Psoas muscle (tissue), 8 donors: ENCODE results near the gene LRRC8C. TPM values are rescaled to one million over a fixed set of nuclear protein-coding genes. Genes with fewer than 3 reads are reported as not detected.
"Not testable (repeated sequence)": the region's sequence is repeated elsewhere in the genome, so short reads cannot be mapped to it uniquely, and the experiment has no call there.

ENCODE experiments used
- ATAC-seq, 4 donors: fragments of 200-7000 bp; cut with Tn5 transposase; one replicate each; pipeline ENCODE4 v1.9.1; 2020; ENCODE audit warnings: moderate library complexity in 3 of 4, mild to moderate bottlenecking in 2 of 4
- DNase-seq, 2 donors: peaks; one replicate each; pipeline ENCODE4 v3.0.0-alpha.2; 2020
- H3K27ac ChIP-seq: fragments of 200-600 bp; one replicate; pipeline ENCODE4 v1.8.0; 2022
- H3K27me3 ChIP-seq, 3 donors: fragments of 200-600 bp in 1 of 3; one replicate each; pipeline versions ENCODE4 v1.6.1 to v1.8.0; 2013 to 2022; ENCODE audit warnings: low read length in 2 of 3, mild to moderate bottlenecking in 2 of 3, moderate library complexity in 1 of 3; ENCODE audit not compliant: insufficient read depth in 3 of 3
- H3K36me3 ChIP-seq, 2 donors: fragments of 200-600 bp in 1 of 2; one replicate each; pipeline versions ENCODE4 v1.6.1 to v1.8.0; 2013 to 2022; ENCODE audit warnings: low read depth in 1 of 2, mild to moderate bottlenecking in 1 of 2, moderate library complexity in 1 of 2; ENCODE audit not compliant: insufficient read depth in 1 of 2
- H3K4me1 ChIP-seq: fragments of 200-600 bp; one replicate; pipeline ENCODE4 v1.8.0; 2022
- H3K4me3 ChIP-seq: fragments of 200-600 bp; one replicate; pipeline ENCODE4 v1.8.0; 2022; ENCODE audit warnings: mild to moderate bottlenecking
- H3K9me3 ChIP-seq: fragments of 200-600 bp; one replicate; pipeline ENCODE4 v1.8.0; 2022
- WGBS, 3 donors: extraction: QIAGEN DNeasy Blood & Tissue Kit; methylation state at CpG; one replicate each; pipeline versions ENCODE4 v1.1.6 to v1.1.7; 2013; 5-methylcytosine and 5-hydroxymethylcytosine counted together
- intact Hi-C, 2 donors: fragments of 100-400 bp; cut with DNase I; formaldehyde crosslinking; loops; one replicate each; pipeline versions ENCODE4 v1.11.0 to v1.14.2; 2022
- polyA plus RNA-seq, 3 donors: library from polyadenylated mRNA; stranded (reverse); fragments of 200-250 nt; gene quantifications; one replicate each; pipeline ENCODE4 v1.2.3, GENCODE V29; 2013
- total RNA-seq, 4 donors: library from RNA; stranded (reverse); fragmentation: NEBNext Ultra II Directional in 2 of 4; extraction: Animal tissue kit (Norgen Biotek cat#: 25700) in 2 of 4; gene quantifications; one replicate each; pipeline versions ENCODE4 v1.2.1 to v1.2.4, GENCODE V29; 2021 to 2023
- TF ChIP-seq, protein P1 (sequence below): fragments of 200-600 bp; IDR thresholded peaks from one replicate; pipeline ENCODE4 v1.8.0; 2022; ENCODE audit warnings: antibody characterized with exemption
- donor health status: healthy with polysubstance abuse.
- donor health status: DM: no; HTN: no; CAD: no; lungs with moderate emphysema.
- donor health status: Bipolar disorder and iron deficiency.
- donor health status: healthy.
- donor health status: DM: yes; HTN: yes; CAD: no.
- donor health status: DM: no; HTN: no; CAD: no.
- donor health status: DM: no; HTN: no; CAD: no.
- donor health status: DM: yes; HTN: yes; CAD: no.

Gene LRRC8C
- total and polyA plus RNA-seq, 7 donors = 1.4 to 4.1 (median 2.8) TPM

DNA sequence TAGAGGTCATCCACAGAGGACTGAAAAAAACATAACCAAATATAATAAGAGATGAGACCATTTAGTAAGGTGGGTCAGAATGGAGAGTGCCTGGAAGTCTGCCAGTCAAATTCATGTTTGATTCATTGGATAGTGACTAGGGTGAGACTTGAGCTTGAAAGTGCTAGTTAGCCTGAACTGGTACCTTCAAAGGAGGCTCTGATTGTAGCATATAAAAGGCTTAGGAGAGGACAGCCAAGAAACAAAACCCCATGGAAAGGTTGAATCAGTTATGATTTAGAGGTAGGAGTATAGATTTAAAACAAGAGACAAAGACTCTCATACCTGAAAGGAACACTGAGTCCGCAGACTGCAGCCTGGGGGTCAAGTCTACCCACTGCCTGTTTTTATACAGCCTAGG is 44.4 kb upstream of the LRRC8C start:
- WGBS, 3 donors = 94 to 100% (median 97%) methylated on average over 1 of the region's 1 CpG
- ATAC-seq (no peak), DNase-seq (no peak)
- intact Hi-C loops = no loop called here
- peaks cover 0 to 40% of the 10 kb centered on the region in 2 donors for H3K36me3 ChIP-seq
- H3K27me3 ChIP-seq = no peaks in the 10 kb centered on the region
- no peak overlapping the region for H3K4me3 ChIP-seq
- no peak overlapping the region for H3K27ac ChIP-seq
- H3K4me1 ChIP-seq = peaks cover 12% of the 10 kb centered on the region
- TF ChIP-seq, protein P1, sequence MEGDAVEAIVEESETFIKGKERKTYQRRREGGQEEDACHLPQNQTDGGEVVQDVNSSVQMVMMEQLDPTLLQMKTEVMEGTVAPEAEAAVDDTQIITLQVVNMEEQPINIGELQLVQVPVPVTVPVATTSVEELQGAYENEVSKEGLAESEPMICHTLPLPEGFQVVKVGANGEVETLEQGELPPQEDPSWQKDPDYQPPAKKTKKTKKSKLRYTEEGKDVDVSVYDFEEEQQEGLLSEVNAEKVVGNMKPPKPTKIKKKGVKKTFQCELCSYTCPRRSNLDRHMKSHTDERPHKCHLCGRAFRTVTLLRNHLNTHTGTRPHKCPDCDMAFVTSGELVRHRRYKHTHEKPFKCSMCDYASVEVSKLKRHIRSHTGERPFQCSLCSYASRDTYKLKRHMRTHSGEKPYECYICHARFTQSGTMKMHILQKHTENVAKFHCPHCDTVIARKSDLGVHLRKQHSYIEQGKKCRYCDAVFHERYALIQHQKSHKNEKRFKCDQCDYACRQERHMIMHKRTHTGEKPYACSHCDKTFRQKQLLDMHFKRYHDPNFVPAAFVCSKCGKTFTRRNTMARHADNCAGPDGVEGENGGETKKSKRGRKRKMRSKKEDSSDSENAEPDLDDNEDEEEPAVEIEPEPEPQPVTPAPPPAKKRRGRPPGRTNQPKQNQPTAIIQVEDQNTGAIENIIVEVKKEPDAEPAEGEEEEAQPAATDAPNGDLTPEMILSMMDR = no peak
- no peaks in the 10 kb centered on the region for H3K9me3 ChIP-seq

DNA sequence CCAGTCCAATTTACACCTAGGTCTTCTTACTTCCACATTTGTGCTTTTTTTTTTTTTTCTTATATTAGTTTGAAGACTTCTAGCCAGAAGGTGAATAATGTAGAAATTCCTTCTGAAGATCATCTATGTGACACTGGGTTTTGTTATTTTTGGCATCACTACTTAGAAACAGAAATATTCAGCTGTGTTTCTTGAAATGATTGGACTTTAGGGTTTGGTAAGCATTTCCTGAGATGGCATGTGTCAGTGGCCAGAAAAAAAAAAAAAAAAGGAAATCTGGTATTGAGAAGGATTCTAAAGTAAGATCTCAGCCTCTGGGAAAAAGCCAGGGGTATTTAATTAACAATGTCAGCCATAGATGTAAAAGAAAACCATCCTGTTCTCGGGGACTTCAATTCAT is 43.4 kb upstream of the LRRC8C start:
- Histone ChIP-seq H3K27me3 (no peaks in the 10 kb centered on the region), H3K27ac (no peak overlapping the region), H3K9me3 (no peaks in the 10 kb centered on the region), H3K4me3 (no peak overlapping the region), H3K36me3 (peaks cover 0 to 37% of the 10 kb centered on the region in 2 donors), H3K4me1 (peaks cover 12% of the 10 kb centered on the region)
- no peak for ATAC-seq
- DNase-seq = no peak
- intact Hi-C loops = no loop called here
- WGBS, 3 donors = 70 to 97% (median 73%) methylated on average over 1 of the region's 1 CpG
- TF ChIP-seq, protein P1 = no peak

DNA sequence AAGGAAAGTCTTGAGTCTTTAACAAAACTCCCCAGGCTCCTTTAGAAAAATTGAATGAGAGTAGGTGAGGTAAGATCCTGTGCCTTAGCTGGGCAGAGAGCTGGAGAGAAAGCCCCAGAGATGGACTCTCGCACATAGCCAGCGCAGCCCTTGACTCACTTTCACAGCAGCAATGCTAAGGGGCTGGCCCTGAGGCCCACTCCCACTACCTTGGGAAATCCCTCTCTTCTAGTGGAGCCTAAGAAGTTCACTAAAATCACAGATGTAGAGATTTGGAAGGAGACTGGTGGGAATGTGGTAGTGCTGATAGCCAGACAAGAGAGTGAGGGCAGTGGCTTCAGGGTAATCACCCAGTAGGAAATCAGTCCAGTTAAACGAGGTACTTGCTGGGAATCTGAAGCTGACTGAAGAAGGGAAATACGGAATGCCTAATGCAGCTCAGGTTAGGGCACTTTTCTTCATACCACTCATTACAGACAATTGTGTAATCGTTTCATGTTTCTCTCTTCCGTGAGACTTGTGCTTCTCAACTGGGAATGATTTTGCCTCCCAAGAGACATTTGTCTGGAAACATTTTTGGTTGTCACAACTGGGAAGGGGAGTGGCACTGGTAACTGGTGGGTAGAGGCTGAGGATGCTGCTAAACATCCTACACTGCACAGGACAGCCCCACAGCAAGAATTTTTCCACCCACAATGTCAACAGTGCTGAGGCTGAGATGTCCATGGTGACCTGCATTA is 42.4 kb upstream of the LRRC8C start:
- peak in 3 of 4 donors; percentile 23 to 45 (median 24) for ATAC-seq
- intact Hi-C loops = loop anchor here in 1 of 2 donors (10.0 kb wide), 1 partner anchor 56 kb away; no protein-coding TSS in a partner anchor

DNA sequence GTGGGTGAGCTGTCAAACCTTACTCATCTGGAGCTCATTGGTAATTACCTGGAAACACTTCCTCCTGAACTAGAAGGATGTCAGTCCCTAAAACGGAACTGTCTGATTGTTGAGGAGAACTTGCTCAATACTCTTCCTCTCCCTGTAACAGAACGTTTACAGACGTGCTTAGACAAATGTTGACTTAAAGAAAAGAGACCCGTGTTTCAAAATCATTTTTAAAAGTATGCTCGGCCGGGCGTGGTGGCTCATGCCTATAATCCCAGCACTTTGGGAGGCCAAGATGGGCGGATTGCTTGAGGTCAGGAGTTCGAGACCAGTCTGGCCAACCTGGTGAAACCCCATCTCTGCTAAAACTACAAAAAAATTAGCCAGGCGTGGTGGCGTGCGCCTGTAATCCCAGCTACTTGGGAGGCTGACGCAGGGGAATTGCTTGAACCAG is 40.0 kb upstream of the LRRC8C start:
- Histone ChIP-seq H3K4me1 (peaks cover 12% of the 10 kb centered on the region), H3K36me3 (peaks cover 0 to 23% of the 10 kb centered on the region in 2 donors)
- H3K9me3 ChIP-seq, ATAC-seq, DNase-seq, H3K4me3 ChIP-seq, H3K27ac ChIP-seq, H3K27me3 ChIP-seq: not testable (repeated sequence)
- intact Hi-C loops = loop anchor here in 1 of 2 donors (10.0 kb wide), 1 partner anchor 58 kb away; no protein-coding TSS in a partner anchor
- WGBS, 3 donors = 88 to 95% (median 93%) methylated on average over 13 of the region's 13 CpGs

More for the DNA sequence above, 42.4 kb upstream of the LRRC8C start:
- H3K4me3 ChIP-seq = no peak overlapping the region
- H3K27ac ChIP-seq = peak overlapping the region; percentile 7
- 64 to 75% (median 67%) methylated on average over 6 of the region's 6 CpGs for WGBS, 3 donors
- H3K4me1 ChIP-seq = peaks cover 12% of the 10 kb centered on the region
- TF ChIP-seq, protein P1 = no peak
- H3K27me3 ChIP-seq = no peaks in the 10 kb centered on the region
- no peaks in the 10 kb centered on the region for H3K9me3 ChIP-seq
- H3K36me3 ChIP-seq = peaks cover 0 to 34% of the 10 kb centered on the region in 2 donors
- DNase-seq = no peak

DNA sequence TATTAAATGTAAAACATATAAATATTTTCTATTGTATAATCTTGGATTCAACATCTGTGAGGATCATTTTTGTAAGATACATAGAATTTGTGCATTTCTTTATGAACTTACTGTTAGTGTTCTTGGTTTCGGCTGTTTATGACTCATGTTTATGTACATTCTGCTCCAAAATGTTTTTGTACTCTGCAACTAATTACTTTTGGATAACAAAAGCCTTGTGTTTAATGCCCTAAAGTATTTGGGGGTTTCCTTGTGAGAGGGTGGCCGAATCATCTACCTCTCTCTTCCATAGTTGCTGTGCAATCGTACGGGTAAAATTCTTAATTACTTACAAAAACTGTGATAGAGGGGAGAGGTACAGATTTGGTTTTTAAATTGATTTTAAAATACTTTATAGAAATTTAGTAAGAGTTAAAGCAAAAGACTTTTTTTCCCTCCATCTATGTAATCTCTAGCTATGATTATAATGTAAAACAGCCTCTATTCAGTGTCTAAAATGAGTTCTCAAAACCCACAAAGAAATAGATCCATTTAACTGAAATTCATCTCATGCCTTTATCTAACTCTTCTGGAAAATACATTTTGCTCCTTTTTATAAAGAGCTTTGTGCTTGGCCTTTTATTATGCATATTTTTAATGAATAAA is 38.7 kb upstream of the LRRC8C start:
- Histone ChIP-seq H3K36me3 (peaks cover 0 to 23% of the 10 kb centered on the region in 2 donors), H3K4me3 (no peak overlapping the region), H3K9me3 (no peaks in the 10 kb centered on the region), H3K27me3 (no peaks in the 10 kb centered on the region), H3K27ac (no peak overlapping the region), H3K4me1 (peaks cover 10% of the 10 kb centered on the region)
- no peak for ATAC-seq
- WGBS, 3 donors = 93 to 99% (median 97%) methylated on average over 4 of the region's 4 CpGs
- intact Hi-C loops = loop anchor here in 1 of 2 donors (10.0 kb wide), 1 partner anchor 59 kb away; no protein-coding TSS in a partner anchor
- TF ChIP-seq, protein P1 = no peak
- DNase-seq = no peak
